Pancreas (tissue), 10 donors: ENCODE data around the gene RNU5B-1. TPM values are rescaled to one million over a fixed set of nuclear protein-coding genes. Genes with fewer than 3 reads are reported as not detected.
"Not testable (repeated sequence)": the region's sequence is repeated elsewhere in the genome, so short reads cannot be mapped to it uniquely, and the experiment has no call there.

Source experiments
- ATAC-seq, 4 donors: fragments of 200-7000 bp; cut with Tn5 transposase; one replicate each; pipeline versions ENCODE4 v1.8.0 to v1.9.1; 2020; ENCODE audit warnings: mild to moderate bottlenecking in 4 of 4, moderate library complexity in 4 of 4
- DNase-seq, 6 donors: peaks; one replicate each; pipeline ENCODE4 v3.0.0-alpha.2; 2020
- FAIRE-seq: peaks from 2 replicates; lab custom pipeline; 2012; peaks lifted over from hg19 to GRCh38; lab: Jason Lieb, UNC
- H3K27ac ChIP-seq, 4 donors: fragments of 200-600 bp; sonication (generic); 1 replicate in 3 of 4; 2 replicates in 1 of 4; pipeline versions ENCODE4 v1.5.0 to v1.8.0; 2020
- H3K27me3 ChIP-seq, 4 donors: fragments of 200-600 bp; one replicate each; pipeline ENCODE4 v1.8.0; 2021
- H3K36me3 ChIP-seq, 3 donors: fragments of 200-600 bp; sonication (generic) in 1 of 3; one replicate each; pipeline versions ENCODE4 v1.5.0 to v1.8.0; 2020 to 2021
- H3K4me1 ChIP-seq, 3 donors: fragments of 200-600 bp; one replicate each; pipeline ENCODE4 v1.8.0; 2021
- H3K4me3 ChIP-seq, 4 donors: fragments of 200-600 bp; sonication (generic) in 2 of 4; one replicate each; pipeline versions ENCODE4 v1.5.0 to v1.8.0; 2020 to 2021
- H3K9me3 ChIP-seq, 4 donors: fragments of 200-600 bp; one replicate each; pipeline ENCODE4 v1.8.0; 2021
- CTCF ChIP-seq, 4 donors: fragments of 200-600 bp; sonication (generic) in 3 of 4; IDR thresholded peaks; one replicate each; pipeline versions ENCODE4 v1.5.0 to v1.8.0; 2021; ENCODE audit warnings: antibody characterized with exemption in 4 of 4
- WGBS, 2 donors: extraction: QIAGEN DNeasy Blood & Tissue Kit; methylation state at CpG; one replicate each; pipeline ENCODE4 v1.1.7; 2013; 5-methylcytosine and 5-hydroxymethylcytosine counted together
- intact Hi-C, 3 donors: fragments of 100-400 bp; cut with DNase I; formaldehyde crosslinking; loops; one replicate each; pipeline versions ENCODE4 v1.11.1 to v1.14.2; 2022
- polyA plus RNA-seq, 2 donors: library from polyadenylated mRNA; stranded (reverse); fragments of 200-250 nt; gene quantifications; one replicate each; pipeline ENCODE4 v1.2.3, GENCODE V29; 2013
- total RNA-seq, 6 donors: library from RNA; stranded (reverse); fragmentation: NEBNext Ultra II Directional in 4 of 6; extraction: Animal tissue kit (Norgen Biotek cat#: 25700) in 4 of 6; gene quantifications; one replicate each; pipeline versions ENCODE4 v1.2.1 to v1.2.4, GENCODE V29; 2021 to 2023
- donor health status: healthy with polysubstance abuse.
- donor health status: DM: no; HTN: no; CAD: no; lungs with moderate emphysema.
- donor health status: DM: no; HTN: no; CAD: no.
- donor health status: control.
- donor health status: control.
- donor health status: Bipolar disorder and iron deficiency.
- donor health status: DM: yes; HTN: yes; CAD: no.
- donor health status: DM: no; HTN: no; CAD: no.
- donor health status: DM: no; HTN: no; CAD: no.
- donor health status: DM: yes; HTN: yes; CAD: no.

Gene RNU5B-1
- total and polyA plus RNA-seq, 8 donors = 10.5 to 21.8 (median 21.6) TPM; not detected in 5

DNA sequence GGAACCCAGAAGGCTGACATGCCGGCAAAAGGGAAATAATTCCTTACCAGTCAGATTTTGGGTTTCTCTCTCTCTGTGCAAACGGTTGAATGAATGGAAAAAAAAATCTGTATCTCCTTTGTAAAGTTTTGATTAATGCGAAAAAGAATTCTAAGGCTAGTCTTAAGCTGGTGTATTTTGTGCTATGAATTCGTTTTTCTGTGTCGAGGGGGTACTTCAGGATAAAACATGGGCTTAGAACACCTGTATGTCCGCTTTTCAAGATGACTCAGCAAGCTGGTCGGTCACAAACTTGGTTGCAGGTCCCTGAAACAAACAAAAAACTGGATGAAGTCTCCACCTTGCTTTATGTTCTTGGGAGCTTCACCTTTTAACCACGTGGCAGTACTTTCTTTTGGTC, 44.9 kb downstream of the RNU5B-1 start:
- DNase-seq (no peak), FAIRE-seq (no peak), ATAC-seq (no peak)
- no peak for TF ChIP-seq CTCF (IDR thresholded peaks at IDR 0.05)
- H3K4me1 ChIP-seq = no peaks in the 10 kb centered on the region
- intact Hi-C loops = no loop called here
- no peaks in the 10 kb centered on the region for H3K27me3 ChIP-seq
- no peak overlapping the region for H3K27ac ChIP-seq
- no peak overlapping the region for H3K4me3 ChIP-seq
- H3K9me3 ChIP-seq = no peaks in the 10 kb centered on the region
- WGBS, 2 donors = 61 to 75% methylated on average over 8 of the region's 8 CpGs
- H3K36me3 ChIP-seq = no peaks in the 10 kb centered on the region

GRCh38 chr15:65351972-65352371, 47.5 kb downstream of the RNU5B-1 start:
- H3K9me3 ChIP-seq, H3K4me1 ChIP-seq, FAIRE-seq, H3K4me3 ChIP-seq, ATAC-seq, H3K27ac ChIP-seq, intact Hi-C loops, DNase-seq, H3K36me3 ChIP-seq, H3K27me3 ChIP-seq: not testable (repeated sequence)
- 43 to 57% methylated on average over 1 of the region's 1 CpG for WGBS, 2 donors

Other genes with a start within 250 kb of the RNU5B-1 start
- 1 to 10 TPM in 3 of 6 donors, under 1 TPM in 3; 0.28 to 4.2 (median 1.2) TPM for gene RASL12, start 236.7 kb upstream of the RNU5B-1 start, total RNA-seq
- gene RASL12, start 236.7 kb upstream of the RNU5B-1 start, polyA plus RNA-seq = 1 to 10 TPM; 2.8 TPM
- gene KBTBD13, start 227.9 kb upstream of the RNU5B-1 start, total RNA-seq = not detected
- gene KBTBD13, start 227.9 kb upstream of the RNU5B-1 start, polyA plus RNA-seq = not detected
- gene UBAP1L, start 189.5 kb upstream of the RNU5B-1 start, total RNA-seq = 1 to 10 TPM; 1.5 to 3.3 (median 2.4) TPM
- gene UBAP1L, start 189.5 kb upstream of the RNU5B-1 start, polyA plus RNA-seq = 10 to 100 TPM in 1 of 2 donors, 1 to 10 TPM in 1; 7.9 to 11.4 TPM
- gene PDCD7, start 170.9 kb upstream of the RNU5B-1 start, total RNA-seq = 10 to 100 TPM in 3 of 6 donors, 1 to 10 TPM in 3; 7.3 to 13.1 (median 9.5) TPM
- 1 to 10 TPM; 7.3 to 9.8 TPM for gene PDCD7, start 170.9 kb upstream of the RNU5B-1 start, polyA plus RNA-seq
- gene CLPX, start 119.3 kb upstream of the RNU5B-1 start, total RNA-seq = 10 to 100 TPM; 17.6 to 31.1 (median 20.9) TPM
- gene CLPX, start 119.3 kb upstream of the RNU5B-1 start, polyA plus RNA-seq = 1 to 10 TPM; 6.3 to 8.3 TPM
- gene CILP, start 93.2 kb upstream of the RNU5B-1 start, total RNA-seq = 10 to 100 TPM in 1 of 6 donors, 1 to 10 TPM in 2, under 1 TPM in 3; 0.28 to 20.7 (median 3.1) TPM
- 1 to 10 TPM; 1.0 to 1.1 TPM for gene CILP, start 93.2 kb upstream of the RNU5B-1 start, polyA plus RNA-seq
- gene PARP16, start 17.8 kb upstream of the RNU5B-1 start, total RNA-seq = 1 to 10 TPM; 3.8 to 7.5 (median 5.7) TPM
- 1 to 10 TPM; 3.1 to 5.5 TPM for gene PARP16, start 17.8 kb upstream of the RNU5B-1 start, polyA plus RNA-seq
- gene RNU5A-1, start 8.6 kb upstream of the RNU5B-1 start, total RNA-seq = not detected
- gene RNU5A-1, start 8.6 kb upstream of the RNU5B-1 start, polyA plus RNA-seq = not detected
- under 1 TPM in 1 of 6 donors, not detected in 5; 0.32 TPM for gene IGDCC3, start 73.3 kb downstream of the RNU5B-1 start, total RNA-seq
- not detected for gene IGDCC3, start 73.3 kb downstream of the RNU5B-1 start, polyA plus RNA-seq
- gene IGDCC4, start 118.3 kb downstream of the RNU5B-1 start, total RNA-seq = 1 to 10 TPM in 2 of 6 donors, under 1 TPM in 4; 0.22 to 2.2 (median 0.52) TPM
- gene IGDCC4, start 118.3 kb downstream of the RNU5B-1 start, polyA plus RNA-seq = under 1 TPM; 0.23 to 0.26 TPM
- 10 to 100 TPM in 5 of 6 donors, 1 to 10 TPM in 1; 9.4 to 17.1 (median 12.7) TPM for gene DPP8, start 213.0 kb downstream of the RNU5B-1 start, total RNA-seq
- 1 to 10 TPM; 4.7 to 7.0 TPM for gene DPP8, start 213.0 kb downstream of the RNU5B-1 start, polyA plus RNA-seq
- 10 to 100 TPM; 12.6 to 27.2 (median 17.7) TPM for gene HACD3, start 225.8 kb downstream of the RNU5B-1 start, total RNA-seq
- gene HACD3, start 225.8 kb downstream of the RNU5B-1 start, polyA plus RNA-seq = 10 to 100 TPM in 1 of 2 donors, 1 to 10 TPM in 1; 4.9 to 28.8 TPM